HepG2 (cell line): Measurements from ENCODE around the gene CACNG4. TPM values are rescaled to one million over a fixed set of nuclear protein-coding genes. Genes with fewer than 3 reads are reported as not detected.

Experiments used
- ARID4A ChIP-seq: sonication (generic); formaldehyde crosslinking; IDR thresholded peaks from 2 replicates; pipeline ENCODE4 v1.5.0; 2020; ENCODE audit warnings: mild to moderate bottlenecking, missing genetic modification reagents, borderline replicate concordance
- ATF7 ChIP-seq, 2 experiments: fragments of 450-650 bp in 1 of 2; sonication (generic) in 1 of 2; formaldehyde crosslinking in 1 of 2; IDR thresholded peaks; 2 replicates each; pipeline versions ENCODE4 v1.4.0 to v1.6.1; 2016 to 2020; ENCODE audit warnings: antibody characterized with exemption in 1 of 2, mild to moderate bottlenecking in 1 of 2, missing genetic modification reagents in 1 of 2
- ATM ChIP-seq: fragments of 450-650 bp; IDR thresholded peaks from 2 replicates; pipeline ENCODE4 v1.7.1; 2017; ENCODE audit warnings: mild to moderate bottlenecking, borderline replicate concordance
- CENPT ChIP-seq: sonication (generic); formaldehyde crosslinking; IDR thresholded peaks from 2 replicates; pipeline ENCODE4 v1.8.0; 2022; ENCODE audit warnings: low read depth, mild to moderate bottlenecking, moderate library complexity, missing genetic modification reagents
- EED ChIP-seq: sonication (generic); formaldehyde crosslinking; IDR thresholded peaks from 2 replicates; pipeline ENCODE4 v1.5.0; 2020; ENCODE audit warnings: mild to moderate bottlenecking, missing genetic modification reagents
- GFI1 ChIP-seq: sonication (generic); formaldehyde crosslinking; IDR thresholded peaks from 2 replicates; pipeline ENCODE4 v1.5.0; 2020; ENCODE audit warnings: missing genetic modification reagents, mild to moderate bottlenecking, borderline replicate concordance
- MAFK ChIP-seq, 2 experiments: IDR thresholded peaks in 1 of 2; conservative IDR thresholded peaks in 1 of 2; 2 replicates each; pipeline ENCODE4 v1.6.1; 2011; ENCODE audit warnings: improper control_type of control experiment in 2 of 2, low read length in 2 of 2
- NONO ChIP-seq, 2 experiments: fragments of 450-650 bp in 1 of 2; sonication (generic) in 1 of 2; formaldehyde crosslinking in 1 of 2; IDR thresholded peaks in 1 of 2; conservative IDR thresholded peaks in 1 of 2; 2 replicates each; pipeline versions ENCODE4 v1.6.1 to v1.8.0; 2017 to 2022; ENCODE audit warnings: mild to moderate bottlenecking in 1 of 2, missing genetic modification reagents in 1 of 2, moderate library complexity in 1 of 2
- PITX1 ChIP-seq: sonication (generic); formaldehyde crosslinking; IDR thresholded peaks from 2 replicates; pipeline ENCODE4 v1.5.1; 2020; ENCODE audit warnings: mild to moderate bottlenecking, missing genetic modification reagents
- PTBP1 ChIP-seq: fragments of 200-400 bp; formaldehyde crosslinking; IDR thresholded peaks from 2 replicates; pipeline ENCODE4 v1.6.1; 2018; ENCODE audit warnings: low read length, low read depth; ENCODE audit not compliant: poor library complexity, severe bottlenecking
- SKI ChIP-seq: fragments of 450-650 bp; IDR thresholded peaks from one replicate; pipeline ENCODE4 v1.6.1; 2018; ENCODE audit warnings: mild to moderate bottlenecking; ENCODE audit not compliant: partially characterized antibody
- SRSF1 ChIP-seq: fragments of 200-400 bp; formaldehyde crosslinking; optimal IDR thresholded peaks from 2 replicates; pipeline ENCODE3; 2017; ENCODE audit warnings: mild to moderate bottlenecking, low read depth, low read length, moderate library complexity
- YEATS2 ChIP-seq: sonication (generic); formaldehyde crosslinking; IDR thresholded peaks from 2 replicates; pipeline ENCODE4 v1.4.0; 2020; ENCODE audit warnings: missing genetic modification reagents, borderline replicate concordance
- ZBTB34 ChIP-seq: sonication (generic); formaldehyde crosslinking; IDR thresholded peaks from 2 replicates; pipeline ENCODE4 v1.8.0; 2022; ENCODE audit warnings: mild to moderate bottlenecking, missing genetic modification reagents
- ZMYM2 ChIP-seq: sonication (generic); formaldehyde crosslinking; IDR thresholded peaks from 2 replicates; pipeline ENCODE4 v1.8.0; 2022; ENCODE audit warnings: mild to moderate bottlenecking, missing genetic modification reagents
- ZNF10 ChIP-seq: sonication (generic); formaldehyde crosslinking; IDR thresholded peaks from 2 replicates; pipeline ENCODE4 v1.4.0; 2020; ENCODE audit warnings: mild to moderate bottlenecking, low read depth, missing genetic modification reagents, borderline replicate concordance
- ZNF143 ChIP-seq: sonication (generic); formaldehyde crosslinking; IDR thresholded peaks from 2 replicates; pipeline ENCODE4 v1.4.0; 2020; ENCODE audit warnings: missing genetic modification reagents
- ZNF17 ChIP-seq: sonication (generic); formaldehyde crosslinking; IDR thresholded peaks from 2 replicates; pipeline ENCODE4 v1.5.0; 2020; ENCODE audit warnings: mild to moderate bottlenecking, missing genetic modification reagents
- ZNF263 ChIP-seq: sonication (generic); formaldehyde crosslinking; IDR thresholded peaks from 2 replicates; pipeline ENCODE4 v1.4.0; 2020; ENCODE audit warnings: missing genetic modification reagents
- ZNF543 ChIP-seq: sonication (generic); formaldehyde crosslinking; IDR thresholded peaks from 2 replicates; pipeline ENCODE4 v1.4.0; 2020; ENCODE audit warnings: mild to moderate bottlenecking, missing genetic modification reagents
- ZNF580 ChIP-seq: IDR thresholded peaks from 2 replicates; pipeline ENCODE4 v1.6.1; 2016; ENCODE audit warnings: low read depth, borderline replicate concordance
- ZNF740 ChIP-seq: sonication (generic); formaldehyde crosslinking; IDR thresholded peaks from 2 replicates; pipeline ENCODE4 v1.4.0; 2020; ENCODE audit warnings: missing genetic modification reagents
- ZSCAN30 ChIP-seq: sonication (generic); formaldehyde crosslinking; IDR thresholded peaks from 2 replicates; pipeline ENCODE4 v1.5.0; 2020; ENCODE audit warnings: mild to moderate bottlenecking, missing genetic modification reagents
- polyA plus RNA-seq, 8 experiments: library from polyadenylated mRNA; depleted of rRNA in 3 of 8; stranded (reverse) in 7 of 8; unstranded in 1 of 8; fragments of >200 nt; fragmentation: Illumina TruSeq in 4 of 8; extraction: Trizol in 4 of 8; gene quantifications; 2 replicates each; pipeline versions ENCODE4 v1.2.1 to v1.2.3, GENCODE V29; 2011 to 2016; ENCODE audit warnings: low read depth in 4 of 8, missing spikeins in 1 of 8, mixed read lengths in 1 of 8; ENCODE audit not compliant: insufficient read depth in 1 of 8
- total RNA-seq, 5 experiments: library from RNA; depleted of rRNA; stranded (reverse); fragments of >200 nt; fragmentation: Illumina TruSeq; extraction: Trizol; gene quantifications; 2 replicates each; pipeline ENCODE4 v1.2.3, GENCODE V29; 2016; ENCODE audit warnings: low read depth in 1 of 5

CACNG4 gene
- total and polyA plus RNA-seq, 2 of the 13 experiments (the other 11 are each of a cell fraction or from before 2014, with no cell fraction given): 0.09 TPM

- TF ChIP-seq PTBP1 (no peak), ZNF740 (CRISPR knock-in tag) (no peak), ATM (no peak), ZNF543 (CRISPR knock-in tag) (no peak), CENPT (no peak), ZMYM2 (CRISPR knock-in tag) (no peak), ZNF10 (CRISPR knock-in tag) (no peak), SKI (no peak), ZNF580 (no peak), ZNF143 (CRISPR knock-in tag) (no peak), EED (CRISPR knock-in tag) (no peak), NONO (IDR thresholded peaks at IDR 0.05) (no peak), NONO (CRISPR knock-in tag; conservative IDR thresholded peaks at IDR 0.05) (no peak), MAFK (conservative IDR thresholded peaks at IDR 0.05 in 1 of 2, IDR thresholded peaks at IDR 0.05 in 1 of 2; ENCODE audit: low read length in 2 of 2) (no peak), GFI1 (CRISPR knock-in tag) (peak; percentile 95), ZSCAN30 (CRISPR knock-in tag) (no peak), ZNF263 (CRISPR knock-in tag) (no peak), ZBTB34 (CRISPR knock-in tag) (no peak), ZNF17 (CRISPR knock-in tag) (no peak), ARID4A (CRISPR knock-in tag) (no peak; the same call in 1 of the 2 replicates), SRSF1 (no peak), ATF7 (IDR thresholded peaks at IDR 0.05) (no peak), ATF7 (CRISPR knock-in tag; IDR thresholded peaks at IDR 0.05) (no peak), YEATS2 (CRISPR knock-in tag) (no peak), PITX1 (peak; percentile 75)
Measured at GRCh38 chr17:67076290-67076689, 111.8 kb downstream of the CACNG4 start (continued).
